Measurements from ENCODE around the gene FKBP8.

- no peak for TF ChIP-seq CTCF (IDR thresholded peaks at IDR 0.05)
- no peak for TF ChIP-seq POLR2AphosphoS5 (IDR thresholded peaks at IDR 0.05; ENCODE audit: low read depth, low read length)
Measured at GRCh38 chr19:18539372-18539771, 4.0 kb downstream of the FKBP8 start.
